HG02759 (cell line): ENCODE results near the gene SPEM1.
"Not testable (repeated sequence)": the region's sequence is repeated elsewhere in the genome, so short reads cannot be mapped to it uniquely, and the experiment has no call there.

ENCODE experiments used
- ATAC-seq: cut with Tn5 transposase; IDR thresholded peaks from one replicate; pipeline ENCODE4 v1.9.1; 2021; ENCODE audit warnings: mild to moderate bottlenecking, moderate library complexity; ENCODE audit not compliant: unreplicated experiment

The SPEM1 gene

DNA sequence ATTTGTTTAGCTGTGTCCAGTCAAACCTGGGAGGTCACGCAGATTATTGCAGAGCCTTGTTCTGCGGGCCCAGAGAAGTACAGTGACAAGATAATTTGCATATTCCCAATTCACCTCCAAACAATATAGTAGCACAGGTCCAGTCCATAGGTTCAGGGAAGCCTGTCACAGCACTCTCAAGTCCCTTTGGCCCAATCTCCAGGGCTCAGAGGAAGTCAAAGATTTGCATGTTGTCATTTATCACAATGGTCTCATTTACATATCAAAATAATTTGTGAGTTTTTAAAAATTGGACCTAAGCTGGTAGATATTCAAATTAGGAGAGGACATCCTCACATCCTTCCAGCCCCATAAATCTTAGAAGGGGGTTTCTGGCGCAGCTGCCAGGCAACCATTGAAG lies 47.4 kb downstream of the SPEM1 start:
- ATAC-seq = no peak

DNA sequence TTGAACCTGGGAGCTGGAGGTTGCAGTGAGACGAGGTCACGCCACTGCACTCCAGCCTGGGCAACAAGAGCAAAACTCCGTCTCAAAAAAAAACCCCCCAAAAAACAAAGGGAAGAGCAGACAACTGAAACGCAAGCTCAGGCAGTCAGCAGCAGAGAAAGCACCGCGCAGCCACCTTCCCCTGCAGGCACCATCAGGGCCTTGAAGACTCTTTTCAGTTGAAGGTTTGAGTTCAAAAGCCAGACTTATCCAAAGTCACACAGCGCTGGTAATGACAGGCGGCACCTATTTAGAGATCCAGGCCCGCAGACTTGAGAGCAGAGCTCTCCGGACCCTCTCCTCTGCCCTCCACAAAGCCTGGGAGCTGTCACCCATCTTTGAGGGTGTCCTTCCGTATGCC lies 48.2 kb downstream of the SPEM1 start:
- ATAC-seq = no peak

- ATAC-seq = no peak
These were observed 48.8 kb downstream of the SPEM1 start for GRCh38 chr17:7468804-7469389.

DNA sequence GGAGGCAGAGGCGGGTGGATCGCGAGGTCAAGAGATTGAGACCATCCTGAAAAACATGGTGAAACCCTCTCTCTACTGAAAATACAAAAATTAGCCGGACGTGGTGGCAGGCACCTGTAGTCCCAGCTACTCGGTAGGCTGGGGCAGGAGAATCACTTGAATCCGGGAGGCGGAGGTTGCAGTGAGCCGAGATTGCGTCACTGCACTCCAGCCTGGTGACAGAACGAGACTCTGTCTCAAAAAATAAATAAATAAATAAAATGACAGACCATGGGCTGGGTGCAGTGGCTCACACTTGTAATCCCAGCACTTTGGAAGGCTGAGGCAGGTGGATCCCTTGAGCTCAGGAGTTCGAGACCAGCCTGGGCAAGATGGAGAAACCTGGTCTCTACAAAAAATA lies 49.7 kb downstream of the SPEM1 start:
- ATAC-seq = not testable (repeated sequence)

DNA sequence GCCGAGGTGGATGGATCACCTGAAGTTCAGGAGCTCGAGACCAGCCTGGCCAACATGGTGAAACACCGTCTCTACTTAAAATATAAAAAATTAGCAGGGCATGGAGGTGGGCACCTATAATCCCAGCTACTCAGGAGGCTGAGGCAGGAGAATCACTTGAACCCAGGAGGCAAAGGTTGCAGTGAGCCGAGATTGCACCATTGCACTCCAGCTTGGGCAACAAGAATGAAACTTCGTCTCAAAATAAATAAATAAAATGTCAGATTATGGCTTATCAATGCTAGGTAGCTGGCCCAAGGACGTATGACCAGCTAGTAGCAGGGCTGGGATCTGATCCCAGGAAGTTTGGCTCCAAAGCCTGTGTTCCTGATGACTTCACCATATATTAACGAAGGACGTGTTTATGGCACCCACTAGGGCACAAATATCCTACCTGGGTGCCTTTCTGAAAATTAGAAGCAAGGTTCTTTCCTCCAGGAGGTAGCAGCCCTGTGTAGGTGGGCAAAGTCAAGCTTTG lies 50.4 kb downstream of the SPEM1 start:
- not testable (repeated sequence) for ATAC-seq
